HUES6 (cell line): ENCODE measurements around the gene PIK3R4.

ENCODE experiments used
- H3K27ac ChIP-seq: 2 replicates; pipeline ENCODE4 v1.7.0; 2013; ENCODE audit warnings: low read depth, mild to moderate bottlenecking, low read length, inconsistent platforms
- H3K27me3 ChIP-seq: 2 replicates; pipeline ENCODE4 v1.6.1; 2013; ENCODE audit warnings: low read length; ENCODE audit not compliant: control insufficient read depth, insufficient read depth
- H3K36me3 ChIP-seq: 2 replicates; pipeline ENCODE4 v1.6.1; 2013; ENCODE audit warnings: low read length; ENCODE audit not compliant: control insufficient read depth, insufficient read depth
- H3K4me1 ChIP-seq: 2 replicates; pipeline ENCODE4 v1.6.1; 2013; ENCODE audit warnings: low read length; ENCODE audit not compliant: control insufficient read depth, insufficient read depth
- H3K4me3 ChIP-seq: 2 replicates; pipeline ENCODE4 v1.5.1; 2013; ENCODE audit warnings: low read depth, low read length
- H3K9ac ChIP-seq: one replicate; pipeline ENCODE4 v1.6.1; 2013; ENCODE audit warnings: mild to moderate bottlenecking, low read length
- H3K9me3 ChIP-seq: 2 replicates; pipeline ENCODE4 v1.6.1; 2013; ENCODE audit warnings: low read depth, low read length; ENCODE audit not compliant: control insufficient read depth, insufficient read depth

Gene PIK3R4

GRCh38 chr3:130712718-130713423 is 33.8 kb downstream of the PIK3R4 start:
- Histone ChIP-seq H3K9ac (no peak overlapping the region), H3K27me3 (no peaks in the 10 kb centered on the region), H3K4me1 (no peaks in the 10 kb centered on the region), H3K36me3 (peaks cover 33% of the 10 kb centered on the region), H3K9me3 (no peaks in the 10 kb centered on the region), H3K4me3 (no peak overlapping the region), H3K27ac (no peak overlapping the region)

- Histone ChIP-seq H3K36me3 (peaks cover 35% of the 10 kb centered on the region), H3K9ac (no peak overlapping the region), H3K27me3 (no peaks in the 10 kb centered on the region), H3K9me3 (no peaks in the 10 kb centered on the region), H3K27ac (no peak overlapping the region), H3K4me1 (no peaks in the 10 kb centered on the region), H3K4me3 (no peak overlapping the region)
These were observed 34.9 kb downstream of the PIK3R4 start for GRCh38 chr3:130711565-130712324.

GRCh38 chr3:130709671-130710070 is 37.0 kb downstream of the PIK3R4 start:
- Histone ChIP-seq H3K9ac (no peak overlapping the region), H3K27ac (no peak overlapping the region), H3K4me1 (no peaks in the 10 kb centered on the region), H3K36me3 (peaks cover 35% of the 10 kb centered on the region), H3K27me3 (no peaks in the 10 kb centered on the region), H3K9me3 (no peaks in the 10 kb centered on the region), H3K4me3 (no peak overlapping the region)

- Histone ChIP-seq H3K9me3 (no peaks in the 10 kb centered on the region), H3K9ac (no peak overlapping the region), H3K27me3 (no peaks in the 10 kb centered on the region), H3K4me3 (no peak overlapping the region), H3K4me1 (no peaks in the 10 kb centered on the region), H3K27ac (no peak overlapping the region), H3K36me3 (peaks cover 44% of the 10 kb centered on the region)
These were observed 38.6 kb downstream of the PIK3R4 start for GRCh38 chr3:130707902-130708601.

GRCh38 chr3:130705501-130705900 is 41.1 kb downstream of the PIK3R4 start:
- Histone ChIP-seq H3K36me3 (peaks cover 66% of the 10 kb centered on the region), H3K27ac (no peak overlapping the region), H3K9ac (no peak overlapping the region), H3K27me3 (no peaks in the 10 kb centered on the region), H3K4me3 (no peak overlapping the region), H3K9me3 (no peaks in the 10 kb centered on the region), H3K4me1 (no peaks in the 10 kb centered on the region)

- no peaks in the 10 kb centered on the region for H3K4me1 ChIP-seq
- H3K9ac ChIP-seq: no peak overlapping the region
- peaks cover 69% of the 10 kb centered on the region for H3K36me3 ChIP-seq
- H3K27me3 ChIP-seq: no peaks in the 10 kb centered on the region
- no peak overlapping the region for H3K27ac ChIP-seq
- no peak overlapping the region for H3K4me3 ChIP-seq
- H3K9me3 ChIP-seq: no peaks in the 10 kb centered on the region
These were observed 43.6 kb downstream of the PIK3R4 start for GRCh38 chr3:130702985-130703384.

GRCh38 chr3:130700541-130700940 is 46.1 kb downstream of the PIK3R4 start:
- no peak overlapping the region for H3K9ac ChIP-seq
- H3K9me3 ChIP-seq: no peaks in the 10 kb centered on the region
- H3K4me1 ChIP-seq: no peaks in the 10 kb centered on the region
- no peaks in the 10 kb centered on the region for H3K27me3 ChIP-seq
- no peak overlapping the region for H3K4me3 ChIP-seq
- H3K27ac ChIP-seq: peak overlapping the region; percentile 6; the same call in 1 of the 2 replicates
- peaks cover 59% of the 10 kb centered on the region for H3K36me3 ChIP-seq

- Histone ChIP-seq H3K27ac (no peak overlapping the region), H3K27me3 (no peaks in the 10 kb centered on the region)
These were observed 46.9 kb downstream of the PIK3R4 start for GRCh38 chr3:130699765-130700164.

GRCh38 chr3:130693314-130693713 is 53.3 kb downstream of the PIK3R4 start:
- Histone ChIP-seq H3K36me3 (peaks cover 49% of the 10 kb centered on the region), H3K9me3 (no peaks in the 10 kb centered on the region)

More at GRCh38 chr3:130699765-130700164, 46.9 kb downstream of the PIK3R4 start:
- no peaks in the 10 kb centered on the region for H3K9me3 ChIP-seq
- H3K4me1 ChIP-seq: no peaks in the 10 kb centered on the region
- H3K9ac ChIP-seq: no peak overlapping the region
- H3K36me3 ChIP-seq: peaks cover 55% of the 10 kb centered on the region
- H3K4me3 ChIP-seq: no peak overlapping the region

GRCh38 chr3:130692455-130692854 is 54.2 kb downstream of the PIK3R4 start:
- Histone ChIP-seq H3K27me3 (no peaks in the 10 kb centered on the region), H3K36me3 (peaks cover 48% of the 10 kb centered on the region), H3K27ac (no peak overlapping the region), H3K4me1 (no peaks in the 10 kb centered on the region), H3K9ac (no peak overlapping the region), H3K9me3 (no peaks in the 10 kb centered on the region), H3K4me3 (no peak overlapping the region)

More at GRCh38 chr3:130693314-130693713, 53.3 kb downstream of the PIK3R4 start:
- H3K27ac ChIP-seq: no peak overlapping the region
- H3K9ac ChIP-seq: no peak overlapping the region
- no peak overlapping the region for H3K4me3 ChIP-seq
- H3K4me1 ChIP-seq: no peaks in the 10 kb centered on the region
- no peaks in the 10 kb centered on the region for H3K27me3 ChIP-seq
